GM23338 (cell line): Measurements from ENCODE around the gene ZNF469. TPM values are rescaled to one million over a fixed set of nuclear protein-coding genes. Genes with fewer than 3 reads are reported as not detected.

ENCODE experiments used
- ATAC-seq: fragments of 200-7000 bp; cut with Tn5 transposase; 3 replicates; pipeline ENCODE4 v1.9.1; 2020
- DNase-seq: peaks from one replicate; pipeline ENCODE4 v3.0.0-alpha.2; 2015; ENCODE audit warnings: low spot score
- H2AFZ ChIP-seq: fragments of 200-600 bp; sonication (generic); 2 replicates; pipeline ENCODE4 v1.8.0; 2016; ENCODE audit warnings: antibody characterized with exemption, mild to moderate bottlenecking, moderate library complexity
- H3F3A ChIP-seq: fragments of 200-600 bp; sonication (generic); replicated peaks from 2 replicates; pipeline ENCODE4 v1.8.0; 2017; ENCODE audit warnings: antibody characterized with exemption, mixed run types, low read depth
- H3K27ac ChIP-seq: fragments of 200-600 bp; sonication (generic); 2 replicates; pipeline ENCODE4 v1.6.1; 2016; ENCODE audit warnings: low read depth
- H3K27me3 ChIP-seq: fragments of 200-600 bp; sonication (generic); 2 replicates; pipeline ENCODE4 v1.8.0; 2016; ENCODE audit warnings: mild to moderate bottlenecking, mixed run types, moderate library complexity; ENCODE audit not compliant: insufficient read depth
- H3K36me3 ChIP-seq: fragments of 200-600 bp; sonication (generic); 2 replicates; pipeline ENCODE4 v1.8.0; 2016; ENCODE audit warnings: mild to moderate bottlenecking; ENCODE audit not compliant: insufficient read depth
- H3K4me1 ChIP-seq: fragments of 200-600 bp; sonication (generic); 2 replicates; pipeline ENCODE4 v1.8.0; 2016; ENCODE audit warnings: mild to moderate bottlenecking, moderate library complexity; ENCODE audit not compliant: insufficient read depth
- H3K4me2 ChIP-seq: fragments of 200-600 bp; sonication (generic); 2 replicates; pipeline ENCODE4 v1.7.1; 2017; ENCODE audit warnings: mixed run types
- H3K4me3 ChIP-seq: fragments of 200-600 bp; sonication (generic); 2 replicates; pipeline ENCODE4 v1.6.1; 2016; ENCODE audit warnings: mixed run types
- H3K79me2 ChIP-seq: fragments of 200-600 bp; sonication (generic); replicated peaks from 2 replicates; pipeline ENCODE4 v1.8.0; 2017; ENCODE audit warnings: mild to moderate bottlenecking; ENCODE audit not compliant: insufficient read depth
- H3K9me2 ChIP-seq: fragments of 200-600 bp; sonication (generic); 2 replicates; pipeline ENCODE4 v1.8.0; 2017; ENCODE audit not compliant: insufficient read depth
- H4K20me1 ChIP-seq: fragments of 200-600 bp; sonication (generic); replicated peaks from 2 replicates; pipeline ENCODE4 v1.8.0; 2017; ENCODE audit warnings: mild to moderate bottlenecking; ENCODE audit not compliant: insufficient read depth
- H3K27ac Mint-ChIP-seq: 2 replicates; pipeline ENCODE4 v1.8.0; 2020; ENCODE audit warnings: inconsistent platforms, mild to moderate bottlenecking, moderate library complexity, mixed read lengths
- H3K27me3 Mint-ChIP-seq: 3 replicates; pipeline ENCODE4 v1.8.0; 2022; ENCODE audit warnings: low read depth, mild to moderate bottlenecking, moderate library complexity, mixed read lengths, inconsistent platforms; ENCODE audit not compliant: insufficient read depth, poor library complexity
- H3K36me3 Mint-ChIP-seq: 3 replicates; pipeline ENCODE4 v1.8.0; 2021; ENCODE audit warnings: low read depth, mild to moderate bottlenecking, inconsistent platforms, moderate library complexity, mixed read lengths
- H3K4me1 Mint-ChIP-seq: 3 replicates; pipeline ENCODE4 v1.8.0; 2020; ENCODE audit warnings: mild to moderate bottlenecking, inconsistent platforms, mixed read lengths
- H3K4me3 Mint-ChIP-seq: 3 replicates; pipeline ENCODE4 v1.8.0; 2021; ENCODE audit warnings: moderate library complexity, mild to moderate bottlenecking, inconsistent platforms, mixed read lengths
- H3K9me3 Mint-ChIP-seq: 3 replicates; pipeline ENCODE4 v1.8.0; 2020; ENCODE audit warnings: moderate library complexity, mild to moderate bottlenecking, inconsistent platforms, mixed read lengths
- CREB1 ChIP-seq: fragments of 250-450 bp; sonication (Bioruptor Pico); IDR thresholded peaks from 2 replicates; pipeline ENCODE4 v1.5.0; 2020; ENCODE audit warnings: low read depth, mild to moderate bottlenecking, moderate library complexity
- ETS1 ChIP-seq: IDR thresholded peaks from 2 replicates; pipeline ENCODE4 v1.6.1; 2016; ENCODE audit warnings: antibody characterized with exemption
- EZH2 ChIP-seq: fragments of 200-600 bp; sonication (generic); IDR thresholded peaks from one replicate; pipeline ENCODE4 v1.8.0; 2017; ENCODE audit warnings: antibody characterized with exemption, mild to moderate bottlenecking, low read depth; ENCODE audit not compliant: unreplicated experiment
- EZH2phosphoT487 ChIP-seq: fragments of 200-600 bp; sonication (generic); IDR thresholded peaks from one replicate; pipeline ENCODE4 v1.8.1; 2018; ENCODE audit warnings: antibody characterized with exemption; ENCODE audit not compliant: unreplicated experiment
- JUNB ChIP-seq: IDR thresholded peaks from one replicate; pipeline ENCODE4 v1.6.1; 2016; ENCODE audit warnings: antibody characterized with exemption; ENCODE audit not compliant: unreplicated experiment
- NANOG ChIP-seq: IDR thresholded peaks from 2 replicates; pipeline ENCODE4 v1.6.1; 2016; ENCODE audit warnings: antibody characterized with exemption, borderline replicate concordance
- POLR2AphosphoS5 ChIP-seq: IDR thresholded peaks from 2 replicates; pipeline ENCODE4 v1.6.1; 2016; ENCODE audit warnings: antibody characterized with exemption, low read depth
- STAT1 ChIP-seq: IDR thresholded peaks from one replicate; pipeline ENCODE4 v1.6.1; 2016; ENCODE audit warnings: antibody characterized with exemption; ENCODE audit not compliant: unreplicated experiment
- ZNF114 ChIP-seq: fragments of 250-450 bp; sonication (Bioruptor Pico); IDR thresholded peaks from 2 replicates; pipeline ENCODE4 v1.5.0; 2020; ENCODE audit warnings: mild to moderate bottlenecking, moderate library complexity
- polyA plus RNA-seq: library from polyadenylated mRNA; unstranded; fragments of >200 nt; fragmentation: Nextera tagmentation; extraction: Ambion mirVana; gene quantifications from 2 replicates; pipeline ENCODE4 v1.2.1, GENCODE V29; 2016
- total RNA-seq: library from RNA; depleted of rRNA; stranded (reverse); fragments of >200 nt; shearing (Covaris generic); gene quantifications from 2 replicates; pipeline ENCODE4 v1.2.3, GENCODE V29; 2014
- TF ChIP-seq, protein P1 (sequence below): fragments of 250-450 bp; sonication (Bioruptor Pico); IDR thresholded peaks from 2 replicates; pipeline ENCODE4 v1.5.0; 2020; ENCODE audit warnings: mild to moderate bottlenecking, moderate library complexity
- TF ChIP-seq, protein P2 (sequence below), 2 experiments: fragments of 200-600 bp in 1 of 2; sonication (generic) in 1 of 2; conservative IDR thresholded peaks; 2 replicates each; pipeline versions ENCODE4 v1.5.1 to v1.6.1; 2016 to 2017; ENCODE audit warnings: antibody characterized with exemption in 2 of 2, low read depth in 2 of 2, mild to moderate bottlenecking in 2 of 2, moderate library complexity in 1 of 2

Gene ZNF469
- total and polyA plus RNA-seq, 2 experiments from 2014 or later, result 0.23 to 1.9 TPM

GRCh38 chr16:88423448-88423850, 40.7 kb downstream of the ZNF469 start:
- H3K27me3 ChIP-seq, result no peaks in the 10 kb centered on the region
- H3K4me3 Mint-ChIP-seq, result no peak overlapping the region
- no peaks in the 10 kb centered on the region for H3K36me3 Mint-ChIP-seq
- no peaks in the 10 kb centered on the region for H4K20me1 ChIP-seq
- no peak for ATAC-seq
- no peaks in the 10 kb centered on the region for H3K79me2 ChIP-seq
- no peaks in the 10 kb centered on the region; the same call in 2 of the 3 replicates for H3K9me3 Mint-ChIP-seq
- H3K4me1 ChIP-seq, result no peaks in the 10 kb centered on the region
- H3K27ac Mint-ChIP-seq, result no peak overlapping the region
- peaks cover 6% of the 10 kb centered on the region for H3K27me3 Mint-ChIP-seq
- no peak for DNase-seq
- H3F3A ChIP-seq, result no peaks in the 10 kb centered on the region
- no peak overlapping the region for H3K27ac ChIP-seq
- no peaks in the 10 kb centered on the region for H3K4me1 Mint-ChIP-seq
- H3K4me2 ChIP-seq, result no peak overlapping the region
- no peaks in the 10 kb centered on the region for H3K36me3 ChIP-seq
- no peak for TF ChIP-seq EZH2phosphoT487
- no peak for TF ChIP-seq STAT1
- TF ChIP-seq, protein P1, sequence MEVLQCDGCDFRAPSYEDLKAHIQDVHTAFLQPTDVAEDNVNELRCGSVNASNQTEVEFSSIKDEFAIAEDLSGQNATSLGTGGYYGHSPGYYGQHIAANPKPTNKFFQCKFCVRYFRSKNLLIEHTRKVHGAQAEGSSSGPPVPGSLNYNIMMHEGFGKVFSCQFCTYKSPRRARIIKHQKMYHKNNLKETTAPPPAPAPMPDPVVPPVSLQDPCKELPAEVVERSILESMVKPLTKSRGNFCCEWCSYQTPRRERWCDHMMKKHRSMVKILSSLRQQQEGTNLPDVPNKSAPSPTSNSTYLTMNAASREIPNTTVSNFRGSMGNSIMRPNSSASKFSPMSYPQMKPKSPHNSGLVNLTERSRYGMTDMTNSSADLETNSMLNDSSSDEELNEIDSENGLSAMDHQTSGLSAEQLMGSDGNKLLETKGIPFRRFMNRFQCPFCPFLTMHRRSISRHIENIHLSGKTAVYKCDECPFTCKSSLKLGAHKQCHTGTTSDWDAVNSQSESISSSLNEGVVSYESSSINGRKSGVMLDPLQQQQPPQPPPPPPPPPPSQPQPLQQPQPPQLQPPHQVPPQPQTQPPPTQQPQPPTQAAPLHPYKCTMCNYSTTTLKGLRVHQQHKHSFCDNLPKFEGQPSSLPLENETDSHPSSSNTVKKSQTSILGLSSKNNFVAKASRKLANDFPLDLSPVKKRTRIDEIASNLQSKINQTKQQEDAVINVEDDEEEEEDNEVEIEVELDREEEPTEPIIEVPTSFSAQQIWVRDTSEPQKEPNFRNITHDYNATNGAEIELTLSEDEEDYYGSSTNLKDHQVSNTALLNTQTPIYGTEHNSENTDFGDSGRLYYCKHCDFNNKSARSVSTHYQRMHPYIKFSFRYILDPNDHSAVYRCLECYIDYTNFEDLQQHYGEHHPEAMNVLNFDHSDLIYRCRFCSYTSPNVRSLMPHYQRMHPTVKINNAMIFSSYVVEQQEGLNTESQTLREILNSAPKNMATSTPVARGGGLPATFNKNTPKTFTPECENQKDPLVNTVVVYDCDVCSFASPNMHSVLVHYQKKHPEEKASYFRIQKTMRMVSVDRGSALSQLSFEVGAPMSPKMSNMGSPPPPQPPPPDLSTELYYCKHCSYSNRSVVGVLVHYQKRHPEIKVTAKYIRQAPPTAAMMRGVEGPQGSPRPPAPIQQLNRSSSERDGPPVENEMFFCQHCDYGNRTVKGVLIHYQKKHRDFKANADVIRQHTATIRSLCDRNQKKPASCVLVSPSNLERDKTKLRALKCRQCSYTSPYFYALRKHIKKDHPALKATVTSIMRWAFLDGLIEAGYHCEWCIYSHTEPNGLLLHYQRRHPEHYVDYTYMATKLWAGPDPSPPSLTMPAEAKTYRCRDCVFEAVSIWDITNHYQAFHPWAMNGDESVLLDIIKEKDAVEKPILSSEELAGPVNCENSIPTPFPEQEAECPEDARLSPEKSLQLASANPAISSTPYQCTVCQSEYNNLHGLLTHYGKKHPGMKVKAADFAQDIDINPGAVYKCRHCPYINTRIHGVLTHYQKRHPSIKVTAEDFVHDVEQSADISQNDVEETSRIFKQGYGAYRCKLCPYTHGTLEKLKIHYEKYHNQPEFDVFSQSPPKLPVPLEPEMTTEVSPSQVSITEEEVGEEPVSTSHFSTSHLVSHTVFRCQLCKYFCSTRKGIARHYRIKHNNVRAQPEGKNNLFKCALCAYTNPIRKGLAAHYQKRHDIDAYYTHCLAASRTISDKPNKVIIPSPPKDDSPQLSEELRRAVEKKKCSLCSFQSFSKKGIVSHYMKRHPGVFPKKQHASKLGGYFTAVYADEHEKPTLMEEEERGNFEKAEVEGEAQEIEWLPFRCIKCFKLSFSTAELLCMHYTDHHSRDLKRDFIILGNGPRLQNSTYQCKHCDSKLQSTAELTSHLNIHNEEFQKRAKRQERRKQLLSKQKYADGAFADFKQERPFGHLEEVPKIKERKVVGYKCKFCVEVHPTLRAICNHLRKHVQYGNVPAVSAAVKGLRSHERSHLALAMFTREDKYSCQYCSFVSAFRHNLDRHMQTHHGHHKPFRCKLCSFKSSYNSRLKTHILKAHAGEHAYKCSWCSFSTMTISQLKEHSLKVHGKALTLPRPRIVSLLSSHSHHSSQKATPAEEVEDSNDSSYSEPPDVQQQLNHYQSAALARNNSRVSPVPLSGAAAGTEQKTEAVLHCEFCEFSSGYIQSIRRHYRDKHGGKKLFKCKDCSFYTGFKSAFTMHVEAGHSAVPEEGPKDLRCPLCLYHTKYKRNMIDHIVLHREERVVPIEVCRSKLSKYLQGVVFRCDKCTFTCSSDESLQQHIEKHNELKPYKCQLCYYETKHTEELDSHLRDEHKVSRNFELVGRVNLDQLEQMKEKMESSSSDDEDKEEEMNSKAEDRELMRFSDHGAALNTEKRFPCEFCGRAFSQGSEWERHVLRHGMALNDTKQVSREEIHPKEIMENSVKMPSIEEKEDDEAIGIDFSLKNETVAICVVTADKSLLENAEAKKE (CRISPR knock-in tag), result no peak
- no peak for TF ChIP-seq POLR2AphosphoS5
- no peak for TF ChIP-seq NANOG
- no peak for TF ChIP-seq ETS1
- no peak for TF ChIP-seq ZNF114 (CRISPR knock-in tag)
- TF ChIP-seq, protein P2, sequence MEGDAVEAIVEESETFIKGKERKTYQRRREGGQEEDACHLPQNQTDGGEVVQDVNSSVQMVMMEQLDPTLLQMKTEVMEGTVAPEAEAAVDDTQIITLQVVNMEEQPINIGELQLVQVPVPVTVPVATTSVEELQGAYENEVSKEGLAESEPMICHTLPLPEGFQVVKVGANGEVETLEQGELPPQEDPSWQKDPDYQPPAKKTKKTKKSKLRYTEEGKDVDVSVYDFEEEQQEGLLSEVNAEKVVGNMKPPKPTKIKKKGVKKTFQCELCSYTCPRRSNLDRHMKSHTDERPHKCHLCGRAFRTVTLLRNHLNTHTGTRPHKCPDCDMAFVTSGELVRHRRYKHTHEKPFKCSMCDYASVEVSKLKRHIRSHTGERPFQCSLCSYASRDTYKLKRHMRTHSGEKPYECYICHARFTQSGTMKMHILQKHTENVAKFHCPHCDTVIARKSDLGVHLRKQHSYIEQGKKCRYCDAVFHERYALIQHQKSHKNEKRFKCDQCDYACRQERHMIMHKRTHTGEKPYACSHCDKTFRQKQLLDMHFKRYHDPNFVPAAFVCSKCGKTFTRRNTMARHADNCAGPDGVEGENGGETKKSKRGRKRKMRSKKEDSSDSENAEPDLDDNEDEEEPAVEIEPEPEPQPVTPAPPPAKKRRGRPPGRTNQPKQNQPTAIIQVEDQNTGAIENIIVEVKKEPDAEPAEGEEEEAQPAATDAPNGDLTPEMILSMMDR (conservative IDR thresholded peaks at IDR 0.05; ENCODE audit: low read depth in 2 of 2), result no peak
- TF ChIP-seq EZH2, result no peak
- no peak for TF ChIP-seq CREB1 (CRISPR knock-in tag)
- no peak for TF ChIP-seq JUNB
- H3K9me2 ChIP-seq, result no peaks in the 10 kb centered on the region
- no peak overlapping the region for H3K4me3 ChIP-seq
- H2AFZ ChIP-seq, result no peak overlapping the region
